ENCODE measurements around the gene YPEL5.

- TF ChIP-seq POLR2AphosphoS5 (IDR thresholded peaks at IDR 0.05; ENCODE audit: low read depth, low read length) (no peak), POLR2A (IDR thresholded peaks at IDR 0.05; ENCODE audit: low read depth, low read length) (no peak), TAF1 (IDR thresholded peaks at IDR 0.05; ENCODE audit: borderline replicate concordance, low read depth, low read length) (no peak)
Observed at GRCh38 chr2:30180226-30180625, 33.4 kb downstream of the YPEL5 start.
